ENCODE measurements around the gene RABL3.
"Not testable (repeated sequence)": the region's sequence is repeated elsewhere in the genome, so short reads cannot be mapped to it uniquely, and the experiment has no call there.

Gene RABL3

DNA sequence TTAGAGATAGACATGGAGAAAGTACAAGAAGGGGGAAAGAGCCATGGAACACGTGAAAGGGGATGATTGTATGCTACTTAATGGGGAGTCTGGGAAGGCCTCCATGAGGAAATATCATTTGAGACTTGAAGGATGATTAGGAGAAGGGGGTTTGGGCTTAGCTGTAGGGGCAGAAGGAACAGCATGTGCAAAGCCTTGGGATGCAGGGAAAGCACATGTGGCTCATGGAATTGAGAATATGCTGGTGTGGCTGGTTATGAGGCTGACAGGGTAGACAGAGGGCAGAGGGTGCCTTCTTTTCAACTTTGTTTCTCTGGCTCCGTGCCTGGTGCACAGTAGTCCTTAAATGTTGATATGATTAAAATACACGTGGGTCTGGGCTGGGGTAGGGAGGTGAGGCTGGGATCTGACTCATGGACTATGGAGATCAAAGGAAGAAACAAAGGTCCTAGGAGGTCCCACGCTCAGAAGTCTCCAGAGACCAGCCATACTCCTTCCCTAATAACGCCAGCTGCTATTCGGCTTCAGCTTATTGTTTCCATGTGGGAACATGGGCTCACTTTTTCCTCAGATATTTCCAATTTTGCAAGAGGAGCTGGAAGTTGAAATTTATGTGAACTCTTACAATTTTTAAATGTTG, 1.4 kb upstream of the RABL3 start:
- DNase-seq = no peak

DNA sequence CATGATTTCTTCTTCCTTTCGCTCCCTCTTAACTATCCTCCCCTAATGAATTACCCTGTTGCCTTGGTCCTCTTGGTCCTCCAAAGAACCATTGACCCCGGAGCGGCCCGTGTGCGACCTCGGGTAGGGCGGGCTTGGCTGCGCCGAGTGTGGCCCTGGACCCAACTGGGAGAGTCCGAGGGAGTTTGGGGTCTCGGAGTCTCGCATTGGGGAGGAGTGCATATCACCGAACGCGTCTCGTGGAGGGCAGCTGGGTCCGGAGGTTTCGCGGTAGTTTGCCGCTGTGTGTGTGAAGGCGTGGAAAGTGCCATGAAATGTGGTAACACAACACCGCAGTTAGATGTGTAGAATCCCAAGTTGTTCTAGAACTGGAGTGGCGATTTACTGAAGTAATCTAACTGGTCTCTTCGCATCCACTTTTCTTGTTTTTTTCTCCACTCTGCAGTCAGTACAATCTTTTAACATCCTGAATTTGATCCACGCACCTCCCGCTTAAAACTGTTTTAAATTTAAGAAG, 591 bp upstream of the RABL3 start:
- peak; percentile 33 for DNase-seq

DNA sequence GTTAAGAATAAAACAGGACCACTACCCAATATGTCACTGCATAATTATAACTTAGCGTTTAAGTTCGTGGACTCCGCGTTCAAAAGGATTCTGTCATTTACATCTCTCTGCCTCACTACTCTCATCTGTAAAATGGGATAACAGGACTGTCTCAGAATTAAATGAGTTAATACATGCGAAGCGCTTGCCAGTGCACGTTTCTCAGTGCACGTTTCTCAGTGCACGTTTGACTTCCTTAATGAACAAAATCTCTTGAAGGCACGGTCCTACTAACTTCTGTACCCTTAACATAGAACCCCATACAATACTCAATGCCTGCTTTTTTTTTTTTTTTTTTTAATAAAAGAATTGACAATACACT, 499 bp downstream of the RABL3 start:
- no peak for DNase-seq

DNA sequence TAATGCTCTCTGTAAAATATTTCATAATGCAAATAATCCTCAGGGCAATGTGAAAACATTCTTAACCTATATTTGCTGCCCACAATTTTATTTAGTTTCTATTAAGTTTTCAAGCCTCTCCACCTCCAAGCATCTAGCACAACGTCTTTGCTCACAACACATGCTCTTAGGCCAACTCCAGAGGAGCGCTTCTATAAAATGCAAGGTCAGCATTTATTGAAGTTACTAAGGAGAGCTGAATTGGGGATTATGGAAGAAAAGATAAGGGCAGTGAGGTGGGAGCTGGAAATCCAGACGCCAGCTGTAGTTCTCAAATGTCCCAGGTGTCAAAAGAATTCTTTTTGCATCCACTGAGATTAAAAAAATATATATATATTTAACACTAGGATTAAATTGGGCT, 996 bp downstream of the RABL3 start:
- DNase-seq = no peak

DNA sequence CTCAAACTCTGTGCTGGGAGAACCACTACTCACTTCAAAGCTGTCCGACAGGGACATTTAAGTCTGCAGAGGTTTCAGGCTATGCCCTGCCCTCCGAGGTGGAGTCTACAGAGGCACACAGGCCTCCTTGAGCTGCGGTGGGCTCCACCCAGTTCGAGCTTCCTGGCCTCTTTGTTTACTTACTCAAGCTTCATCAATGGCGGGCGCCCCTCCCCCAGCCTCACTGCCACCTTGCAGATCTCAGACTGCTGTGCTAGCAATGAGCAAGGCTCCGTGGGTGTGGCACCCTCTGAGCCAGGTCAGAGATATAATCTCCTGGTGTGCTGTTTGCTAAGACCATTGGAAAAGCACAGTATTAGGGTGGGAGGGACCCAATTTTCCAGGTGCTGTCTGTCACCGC, 4.3 kb downstream of the RABL3 start:
- not testable (repeated sequence) for DNase-seq

DNA sequence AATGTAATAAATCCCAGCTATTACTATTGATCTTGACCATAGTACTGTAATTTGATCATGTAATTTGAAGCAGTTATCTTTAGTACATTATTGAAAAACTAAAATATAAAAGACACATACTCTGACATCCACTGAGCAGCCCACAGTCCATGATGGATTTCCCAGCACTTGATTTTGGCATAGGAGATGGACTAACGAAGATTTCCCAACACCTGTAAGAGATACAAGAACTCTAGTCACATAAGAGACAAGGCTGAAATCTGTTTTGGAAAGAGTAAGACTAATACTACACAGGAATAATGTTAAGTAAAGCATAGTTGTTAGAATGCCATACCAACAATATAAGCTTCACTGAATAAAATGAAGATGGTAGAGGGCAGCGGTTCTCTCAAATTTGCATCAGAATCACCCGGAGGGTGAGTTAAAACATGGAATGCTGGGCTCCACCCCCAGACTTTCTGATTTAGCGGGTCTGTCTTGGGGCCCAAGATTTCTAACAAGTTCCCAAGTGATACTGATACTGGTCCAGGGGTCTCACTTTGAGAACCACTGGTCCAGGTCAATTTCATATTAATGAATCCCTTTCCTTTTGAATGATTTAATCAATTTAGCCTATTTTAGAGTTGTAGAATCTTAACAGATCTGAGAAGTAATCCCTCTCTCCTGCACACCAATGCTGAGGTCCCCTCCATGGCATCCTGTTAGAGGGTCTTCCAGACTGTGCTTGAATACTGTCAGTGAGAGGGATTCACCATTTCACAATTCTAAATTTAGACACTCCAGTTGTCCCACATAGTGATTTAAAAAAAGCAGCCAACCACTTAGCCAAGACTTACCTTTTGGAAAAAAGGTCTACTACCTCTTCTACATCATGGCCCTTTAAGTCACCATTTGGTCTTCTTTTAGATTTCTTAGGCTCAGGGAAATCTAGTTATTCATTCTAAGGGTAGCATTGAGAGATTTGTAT, 11.5 kb downstream of the RABL3 start:
- DNase-seq = no peak

DNA sequence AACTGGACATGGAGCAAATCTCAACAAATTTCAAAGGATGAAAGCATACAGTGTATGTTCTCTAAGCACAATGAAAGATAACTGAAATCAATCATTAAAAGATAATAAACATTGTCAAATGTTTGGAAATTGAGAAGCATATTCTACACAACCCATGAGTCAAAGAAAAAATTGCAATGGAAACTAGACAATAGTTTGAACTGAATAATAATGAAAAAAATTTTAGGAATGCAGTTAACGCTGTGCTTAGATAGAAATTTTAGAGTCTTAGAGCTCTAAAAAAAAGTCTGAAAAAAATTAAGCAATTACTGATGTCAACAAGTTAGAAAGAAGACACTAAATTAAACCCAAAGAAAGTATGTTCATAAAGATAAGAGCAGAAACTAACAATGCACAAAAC, 15.5 kb downstream of the RABL3 start:
- DNase-seq = no peak

DNA sequence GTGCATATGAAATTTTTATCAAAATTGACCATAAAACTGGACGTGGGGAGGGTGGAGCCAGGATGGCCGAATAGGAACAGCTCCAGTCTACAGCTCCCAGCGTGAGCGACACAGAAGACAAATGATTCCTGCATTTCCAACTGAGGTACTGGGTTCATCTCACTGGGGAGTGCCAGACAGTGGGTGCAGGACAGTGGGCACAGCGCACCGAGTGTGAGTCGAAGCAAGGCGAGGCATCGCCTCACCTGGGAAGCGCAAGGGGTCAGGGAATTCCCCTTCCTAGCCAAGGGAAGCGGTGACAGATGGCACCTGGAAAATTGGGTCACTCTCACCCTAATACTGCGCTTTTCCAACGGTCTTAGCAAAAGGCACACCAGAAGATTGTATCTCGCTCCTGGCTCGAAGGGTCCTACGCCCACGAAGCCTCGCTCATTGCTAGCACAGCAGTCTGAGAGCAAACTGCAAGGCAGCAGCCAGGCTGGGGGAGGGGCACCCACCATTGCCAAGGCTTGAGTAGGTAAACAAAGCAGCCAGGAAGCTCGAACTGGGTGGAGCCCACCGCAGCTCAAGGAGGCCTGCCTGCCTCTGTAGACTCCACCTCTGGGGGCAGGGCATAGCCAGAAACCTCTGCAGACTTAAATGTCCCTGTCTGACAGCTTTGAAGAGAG, 23.0 kb downstream of the RABL3 start:
- peak; percentile 22 for DNase-seq

DNA sequence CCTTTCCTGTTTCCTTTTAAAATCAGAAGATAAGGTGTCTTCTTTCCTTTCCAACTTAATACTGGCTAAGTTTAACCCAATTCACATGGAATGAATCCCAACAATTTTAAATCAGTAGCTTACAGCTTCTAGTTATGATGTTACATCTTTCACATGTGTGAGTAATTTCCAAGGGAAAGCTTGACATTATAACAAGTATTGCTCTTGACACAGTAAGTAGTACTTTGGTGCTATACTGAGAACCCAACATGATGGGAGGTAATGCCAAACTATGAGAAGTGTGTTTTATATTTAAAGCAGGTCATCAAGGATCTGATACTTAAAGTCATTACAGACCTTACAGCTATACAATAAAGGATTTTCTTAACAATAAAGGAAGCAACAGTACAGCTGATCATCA, 29.1 kb downstream of the RABL3 start:
- DNase-seq = no peak

DNA sequence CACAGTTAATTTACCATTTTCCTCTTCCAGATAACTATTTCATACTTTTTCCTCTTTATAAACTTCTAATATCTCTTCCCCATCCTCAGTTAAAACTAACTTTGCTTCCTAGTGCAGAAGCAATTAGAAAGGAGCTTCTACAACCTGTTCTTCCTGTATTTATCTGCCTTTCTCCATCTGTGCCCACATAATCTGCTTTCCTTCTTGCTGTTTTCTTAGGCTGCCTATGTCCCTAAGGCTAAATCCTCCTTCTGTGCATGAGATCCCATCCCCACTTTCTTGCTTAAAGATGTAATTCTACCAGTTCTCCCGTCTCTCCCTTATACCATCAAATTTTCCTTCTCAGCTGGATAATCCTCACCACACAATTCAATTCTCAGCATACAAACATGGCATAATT, 31.9 kb downstream of the RABL3 start:
- DNase-seq = no peak

DNA sequence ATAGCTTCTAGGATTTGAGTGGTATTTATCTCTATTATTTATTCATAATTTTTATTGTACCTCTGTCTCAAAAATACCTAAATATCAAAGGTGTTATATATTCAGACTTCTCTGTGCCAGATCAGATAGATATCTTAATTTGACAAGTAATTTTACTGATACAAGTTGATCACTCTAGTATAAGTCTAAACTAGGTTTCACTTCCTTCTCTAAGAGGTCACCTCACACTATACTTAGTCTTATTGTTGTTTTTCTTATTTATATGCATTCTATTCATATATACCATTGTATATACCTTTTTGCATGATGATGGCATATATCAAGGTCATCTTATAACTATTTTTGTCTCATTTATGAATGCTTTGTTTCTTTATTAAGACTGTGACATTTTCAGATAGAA, 33.9 kb downstream of the RABL3 start:
- no peak for DNase-seq

DNA sequence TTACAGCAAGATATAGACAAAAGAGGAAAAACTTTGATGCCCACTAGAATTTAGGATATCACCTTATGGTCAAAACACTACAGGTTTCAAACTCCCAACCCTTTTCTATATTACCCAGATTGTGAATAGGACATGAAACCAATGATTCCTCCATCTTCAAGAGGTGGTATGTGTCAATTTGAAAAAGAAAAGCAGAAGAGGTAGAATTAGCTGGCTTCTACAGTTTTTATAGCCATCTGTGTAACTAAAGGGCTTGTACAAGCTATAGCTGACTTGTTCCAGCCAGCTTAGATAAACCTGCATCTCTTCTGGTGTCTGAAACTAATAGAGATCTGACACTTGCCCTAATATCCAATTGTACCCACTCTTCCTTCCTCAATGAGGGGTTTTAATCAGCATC, 35.4 kb downstream of the RABL3 start:
- no peak for DNase-seq

DNA sequence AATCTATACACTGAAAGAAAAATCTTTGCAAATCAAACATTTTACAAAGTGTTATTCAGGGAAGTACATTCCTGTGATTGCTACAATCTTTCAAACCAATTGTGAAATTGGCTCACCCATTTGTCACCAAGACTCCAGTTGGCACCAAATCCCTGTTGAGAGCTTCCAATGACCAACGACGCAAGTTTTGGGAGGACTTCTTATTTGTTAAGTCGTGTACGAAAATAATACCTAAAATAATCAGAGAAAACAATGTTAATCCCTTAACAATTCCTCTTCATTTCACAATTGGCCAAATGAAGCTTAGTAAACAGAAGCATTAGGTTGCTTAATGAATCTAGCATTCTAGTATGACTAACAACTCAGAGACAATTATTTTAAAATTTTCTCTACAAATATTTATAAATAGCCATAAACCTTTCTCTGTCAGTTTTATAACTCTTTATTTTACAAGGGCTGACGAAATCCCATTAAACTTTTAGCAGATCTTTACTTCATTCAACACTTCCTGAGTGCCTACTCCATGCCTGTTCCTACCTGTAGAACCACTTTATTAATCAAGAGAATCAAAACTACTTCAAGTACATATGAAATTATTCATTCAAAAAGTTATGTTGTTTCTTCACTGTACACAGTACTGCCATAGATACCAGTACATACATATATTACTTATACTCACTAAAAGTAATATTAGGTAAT, 36.3 kb downstream of the RABL3 start:
- DNase-seq = no peak

DNA sequence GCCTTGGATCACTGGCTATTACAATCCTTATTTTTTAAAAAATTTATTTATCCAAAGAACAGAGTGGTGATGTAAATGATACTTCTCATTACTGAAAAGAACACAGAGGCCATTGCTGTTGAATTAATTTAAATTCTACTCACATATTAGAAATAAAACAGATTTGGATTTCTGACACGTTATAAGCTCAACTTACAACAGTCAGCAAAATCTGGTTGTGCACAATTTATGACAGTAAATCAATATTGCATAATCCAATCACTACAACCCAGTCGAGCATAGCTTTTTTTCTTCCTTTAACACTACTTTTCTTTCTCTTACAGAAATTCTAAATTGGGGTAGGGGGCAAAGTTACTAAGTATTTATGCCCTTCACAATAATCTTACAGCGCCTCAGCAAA, 43.0 kb downstream of the RABL3 start:
- DNase-seq = no peak

DNA sequence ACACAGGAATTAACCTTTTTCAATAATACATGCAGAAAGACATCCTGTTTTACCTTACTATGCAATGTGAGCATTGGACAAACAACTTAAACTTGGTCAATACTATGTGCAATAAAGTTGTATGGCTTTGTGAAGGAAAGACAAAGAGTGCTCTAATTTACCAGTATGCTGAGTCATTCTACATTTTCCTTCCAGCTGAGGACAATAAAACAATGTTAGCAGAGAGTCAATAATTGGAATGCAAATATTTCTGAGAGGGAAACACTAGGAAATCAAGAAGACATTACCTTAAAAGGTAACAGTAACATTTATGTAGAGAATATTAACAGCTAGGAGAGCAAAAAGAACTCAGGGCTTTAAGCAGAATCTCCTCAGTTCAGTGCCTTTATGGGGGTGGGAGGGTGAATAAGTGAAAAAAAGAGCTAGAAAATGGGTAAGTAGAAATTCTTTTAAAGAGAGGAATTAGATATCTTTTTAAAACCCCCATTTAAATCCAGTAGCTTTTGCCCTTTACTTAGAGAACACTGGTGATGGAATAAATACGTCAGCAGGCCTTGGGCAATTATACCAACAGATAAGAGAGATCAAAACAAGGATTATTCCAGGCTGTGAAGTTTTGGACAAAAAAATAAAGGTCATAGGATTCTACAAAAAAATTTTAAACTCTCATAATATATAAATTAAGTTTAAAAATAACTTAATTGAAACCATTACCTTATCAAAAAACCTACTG, 48.7 kb downstream of the RABL3 start:
- peak; percentile 60 for DNase-seq

DNA sequence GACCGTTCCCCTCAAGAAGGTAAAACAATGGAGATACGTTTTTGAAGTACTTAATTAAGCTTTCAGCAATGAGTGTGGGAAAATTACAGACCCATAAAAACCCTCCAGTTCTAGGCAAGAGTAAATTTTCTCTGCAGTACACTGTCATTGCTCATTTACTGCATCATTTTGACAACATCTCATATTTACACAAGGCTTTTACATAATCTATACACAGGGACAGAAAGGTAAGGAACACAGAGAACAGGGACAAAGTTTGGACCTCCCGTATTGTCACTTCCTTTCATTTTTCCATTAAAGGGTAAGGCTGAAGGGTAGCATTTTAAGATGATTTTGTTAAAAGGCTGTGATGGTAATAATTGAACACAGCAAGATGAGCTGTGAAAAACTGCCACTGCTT, 52.9 kb downstream of the RABL3 start:
- DNase-seq = peak; percentile 95

DNA sequence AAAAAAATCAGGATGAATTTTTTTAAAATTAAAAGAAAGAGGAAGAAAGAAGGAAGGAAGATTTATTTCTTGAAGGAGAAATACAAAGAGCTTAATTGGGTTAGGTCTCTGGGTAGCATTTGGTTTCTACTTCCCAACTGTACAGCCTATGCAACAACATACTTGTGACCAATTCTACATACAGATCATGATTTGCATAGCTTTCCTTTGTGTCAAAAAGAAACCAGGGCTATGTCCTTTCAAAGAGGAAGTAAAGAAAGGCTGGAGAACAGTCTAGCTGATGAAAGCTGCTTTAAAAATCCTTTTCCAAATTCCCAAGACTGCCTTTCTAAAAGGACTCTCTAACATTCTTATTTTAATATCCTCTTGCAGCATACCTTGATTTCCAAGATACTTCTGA, 54.2 kb downstream of the RABL3 start:
- no peak for DNase-seq

DNA sequence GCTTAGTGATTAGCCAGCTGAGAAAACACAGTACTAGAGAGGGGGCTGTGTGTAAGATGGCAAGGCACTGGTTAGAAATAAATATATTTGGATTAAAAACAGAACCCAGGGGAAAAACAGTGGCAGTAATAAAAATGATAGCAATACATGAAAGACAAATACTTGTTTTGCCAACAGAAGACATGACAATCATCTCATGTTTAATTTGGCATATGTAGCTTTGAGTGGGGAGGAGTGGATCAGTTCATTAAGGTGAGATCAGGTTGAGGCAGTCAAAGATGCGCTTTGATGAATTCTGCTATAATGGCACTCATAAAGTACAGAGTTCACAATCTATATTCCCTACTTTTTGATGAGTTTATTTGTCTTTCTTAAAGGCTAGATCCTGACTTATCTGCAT, 56.9 kb downstream of the RABL3 start:
- DNase-seq = no peak

DNA sequence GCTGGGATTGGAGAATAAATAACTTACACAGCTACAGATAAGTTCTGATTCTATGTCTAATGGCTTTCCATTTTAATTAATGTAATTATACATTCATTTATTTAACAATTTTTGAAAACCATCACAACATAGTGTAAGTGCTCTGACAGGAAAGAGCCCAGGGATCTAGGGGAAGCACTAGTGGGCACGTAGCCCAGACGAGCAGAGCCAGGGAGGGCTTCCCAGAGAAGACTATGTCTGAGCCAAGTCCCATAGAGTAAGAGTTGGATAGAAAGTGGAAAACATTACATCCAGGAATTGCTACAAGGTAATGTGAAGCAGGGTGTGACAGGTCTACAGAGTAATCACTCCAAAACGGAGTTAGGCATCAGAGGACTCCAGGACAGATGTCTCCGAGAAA, 57.4 kb downstream of the RABL3 start:
- DNase-seq = no peak

DNA sequence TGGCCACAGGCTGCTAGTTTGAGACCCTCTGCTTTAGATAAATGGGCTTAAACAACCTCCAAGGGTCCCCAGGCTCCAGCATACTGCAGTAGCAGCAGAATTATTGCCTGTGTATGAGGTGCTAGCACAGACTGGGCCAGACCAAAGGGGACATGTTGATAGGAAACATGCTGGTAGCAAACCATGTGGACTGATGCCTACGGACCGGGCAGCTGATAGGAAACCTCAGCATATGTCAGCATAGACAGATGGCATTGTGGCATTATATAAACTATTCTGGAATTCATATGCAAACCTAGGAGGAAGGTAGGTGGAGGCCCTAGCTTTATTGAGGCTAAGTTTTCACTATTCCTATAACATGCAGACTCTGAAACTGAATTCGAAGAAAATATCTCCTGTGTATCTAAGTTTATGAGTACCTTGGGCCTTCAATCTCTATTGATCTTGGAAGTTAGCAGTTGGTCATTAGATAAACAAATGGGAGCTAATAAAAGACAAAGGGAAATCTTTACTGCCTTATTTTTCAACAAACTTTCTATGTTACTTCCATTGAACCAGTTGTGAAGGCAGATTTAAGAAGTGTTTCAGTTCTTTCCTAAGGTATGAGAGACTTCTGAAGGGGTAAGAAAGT, 58.5 kb downstream of the RABL3 start:
- DNase-seq = no peak

DNA sequence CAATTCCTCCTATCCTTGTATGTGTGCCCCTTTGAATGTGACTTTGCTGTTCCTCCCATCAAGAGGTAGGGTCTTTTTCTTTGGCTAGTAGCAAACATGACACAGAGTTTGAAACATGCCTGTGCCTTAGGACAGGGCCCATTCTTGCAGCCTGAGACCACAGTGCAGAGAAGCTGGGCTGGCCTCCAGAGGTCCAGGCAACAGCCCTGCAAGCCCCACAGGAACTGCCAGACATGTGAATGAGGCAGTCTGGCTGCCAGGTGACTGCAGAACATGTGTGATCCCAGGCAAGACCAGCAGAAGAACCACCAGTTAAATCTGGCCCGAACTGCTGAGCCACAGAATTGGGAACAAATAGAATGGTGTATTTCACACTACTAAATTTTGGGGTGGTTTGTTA, 59.1 kb downstream of the RABL3 start:
- no peak for DNase-seq

DNA sequence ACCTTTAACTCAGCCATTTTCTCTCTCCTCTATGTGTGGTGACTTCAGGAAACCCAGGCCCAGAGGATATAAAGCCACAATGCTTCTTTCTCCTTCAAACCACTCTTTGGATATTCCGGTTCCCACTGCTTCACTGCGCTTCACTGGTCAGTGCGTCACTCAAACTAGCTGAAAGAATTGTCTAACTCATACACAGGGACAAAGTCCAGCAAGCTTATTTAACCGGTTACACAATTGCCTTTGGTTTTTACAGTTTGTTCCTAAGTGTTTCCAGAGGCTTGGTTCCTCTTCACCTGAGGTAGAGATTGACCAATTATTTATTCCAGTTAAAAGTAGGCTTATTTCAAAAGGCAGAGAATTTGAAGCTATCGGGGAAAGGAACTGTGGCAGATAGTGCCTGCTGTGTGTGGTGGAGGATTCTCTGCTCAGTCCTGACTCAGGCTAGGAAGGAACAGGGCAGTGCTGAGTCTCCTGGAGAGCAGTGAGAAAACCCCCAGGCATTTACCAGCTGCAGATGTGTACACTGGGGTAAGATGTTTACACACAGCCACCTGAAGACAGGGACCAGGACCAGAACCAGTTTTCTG, 60.1 kb downstream of the RABL3 start, which contains the start of gene HGD:
Gene HGD, minus strand, starts transcription at position 145 of the 587 bp plus-strand sequence. Its CDS starts 128 bp downstream, at position 17.
- DNase-seq = no peak
